ENCODE results near the gene LILRB2. TPM values are rescaled to one million over a fixed set of nuclear protein-coding genes. Genes with fewer than 3 reads are reported as not detected.
"Not testable (repeated sequence)": the region's sequence is repeated elsewhere in the genome, so short reads cannot be mapped to it uniquely, and the experiment has no call there.

Gene LILRB2
- total RNA-seq, 2 experiments from 2014 or later = not detected

DNA sequence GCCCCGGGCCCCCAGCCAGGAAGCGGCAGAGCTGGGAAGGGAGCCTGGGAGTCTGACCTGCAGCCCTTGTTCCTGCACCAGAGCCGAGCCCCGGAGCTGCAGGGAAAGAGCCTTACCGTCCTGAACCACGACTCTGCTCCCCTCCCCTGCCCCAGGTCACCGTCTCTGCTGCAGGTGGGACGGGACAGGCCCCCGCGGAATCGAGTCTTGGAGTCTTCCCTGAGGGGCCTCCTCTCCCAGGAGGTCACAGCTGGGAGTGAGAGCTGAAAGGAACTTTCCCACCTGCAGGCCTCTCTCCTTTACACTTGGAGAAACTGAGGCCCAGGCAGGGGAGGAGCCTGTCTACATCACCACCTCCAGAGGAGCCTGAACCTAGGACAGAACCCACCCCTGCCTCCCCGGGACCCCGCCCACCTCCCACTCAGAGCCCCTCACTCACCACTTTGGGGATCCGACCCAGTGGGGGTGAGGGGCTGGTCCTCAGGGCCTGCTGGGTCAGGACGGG is 3.7 kb downstream of the LILRB2 start:
- H3K4me3 Mint-ChIP-seq; ATAC-seq; H3K4me1 Mint-ChIP-seq; H3K27ac Mint-ChIP-seq; CTCF ChIA-PET; H3K9me3 Mint-ChIP-seq (ENCODE audit: low read depth); H3K36me3 Mint-ChIP-seq; DNase-seq: not testable (repeated sequence)
- peaks cover 43% of the 10 kb centered on the region for H3K27me3 Mint-ChIP-seq

DNA sequence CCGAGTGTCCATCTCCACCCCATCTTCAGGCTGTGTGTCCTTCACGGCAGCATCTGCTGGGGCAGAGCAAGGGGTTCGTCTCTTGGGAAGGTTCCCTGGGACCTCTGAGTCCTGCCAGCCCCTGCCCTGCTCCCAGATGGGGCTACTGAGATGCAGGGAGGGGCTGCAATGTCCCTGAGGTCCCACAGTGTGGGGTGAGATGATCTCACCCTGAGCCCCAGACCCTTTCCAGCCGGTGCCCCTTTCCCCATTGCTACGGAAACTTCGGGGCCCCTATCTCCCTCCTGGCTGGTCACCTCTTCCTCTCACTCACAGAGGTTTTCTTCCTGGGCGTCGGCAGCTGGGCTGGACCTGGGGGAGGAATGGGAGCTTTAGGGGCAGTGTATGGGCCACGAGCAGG is 5.0 kb downstream of the LILRB2 start:
- no peak for ATAC-seq
- no peaks in the 10 kb centered on the region for H3K4me1 Mint-ChIP-seq
- CTCF ChIA-PET = no interaction called here

DNA sequence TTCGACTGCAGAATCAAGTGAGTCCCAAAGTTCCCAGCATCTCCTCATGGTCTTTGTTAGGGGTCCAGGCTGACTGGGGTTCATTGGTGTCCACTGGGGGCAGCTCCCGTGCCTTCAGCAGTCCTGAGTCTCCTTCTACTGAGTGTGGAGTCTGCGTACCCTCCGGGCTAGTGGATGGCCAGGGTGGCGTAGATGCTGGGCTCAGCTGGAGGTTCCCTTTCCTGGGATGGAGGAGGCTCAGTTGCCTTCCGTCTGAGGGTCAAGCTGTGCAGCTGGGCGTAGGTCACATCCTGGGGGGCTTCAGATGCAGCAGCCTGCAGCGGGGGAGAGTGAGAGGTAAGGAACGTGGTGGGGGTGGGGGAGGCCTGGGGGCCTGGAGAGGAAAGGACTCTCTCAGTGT is 6.4 kb downstream of the LILRB2 start:
- H3K4me1 Mint-ChIP-seq; H3K36me3 Mint-ChIP-seq; ATAC-seq; H3K4me3 Mint-ChIP-seq; CTCF ChIA-PET; H3K27ac Mint-ChIP-seq; H3K9me3 Mint-ChIP-seq (ENCODE audit: low read depth); DNase-seq: not testable (repeated sequence)
- peaks cover 42% of the 10 kb centered on the region for H3K27me3 Mint-ChIP-seq

More for the DNA sequence above, 5.0 kb downstream of the LILRB2 start:
- DNase-seq = no peak
- Mint-ChIP-seq H3K9me3 (ENCODE audit: low read depth) (no peaks in the 10 kb centered on the region), H3K4me3 (no peak overlapping the region), H3K27me3 (peaks cover 45% of the 10 kb centered on the region), H3K27ac (no peak overlapping the region), H3K36me3 (no peaks in the 10 kb centered on the region)

DNA sequence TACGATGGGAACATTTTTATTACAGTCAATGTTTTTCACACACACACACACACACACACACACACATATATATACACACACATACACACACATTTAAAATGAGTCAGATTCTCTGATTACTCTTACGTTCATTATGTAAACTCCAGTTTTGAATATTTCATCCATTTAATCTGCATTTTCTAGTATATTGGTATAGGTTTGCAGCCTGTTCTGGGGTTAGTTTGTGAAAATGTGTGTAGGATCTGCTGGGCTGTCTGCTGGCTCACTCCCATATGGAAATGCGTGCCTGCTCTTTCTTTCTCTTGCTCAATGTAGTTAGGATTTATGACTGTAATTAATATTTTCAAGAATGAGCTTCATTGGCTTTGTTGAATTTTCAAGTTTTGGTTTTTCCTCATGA is 7.1 kb downstream of the LILRB2 start:
- Mint-ChIP-seq H3K9me3 (ENCODE audit: low read depth) (no peaks in the 10 kb centered on the region), H3K36me3 (no peaks in the 10 kb centered on the region), H3K4me1 (no peaks in the 10 kb centered on the region), H3K27me3 (peaks cover 39% of the 10 kb centered on the region), H3K27ac (no peak overlapping the region), H3K4me3 (no peak overlapping the region)
- no peak for DNase-seq
- no peak for ATAC-seq
- CTCF ChIA-PET = no interaction called here

DNA sequence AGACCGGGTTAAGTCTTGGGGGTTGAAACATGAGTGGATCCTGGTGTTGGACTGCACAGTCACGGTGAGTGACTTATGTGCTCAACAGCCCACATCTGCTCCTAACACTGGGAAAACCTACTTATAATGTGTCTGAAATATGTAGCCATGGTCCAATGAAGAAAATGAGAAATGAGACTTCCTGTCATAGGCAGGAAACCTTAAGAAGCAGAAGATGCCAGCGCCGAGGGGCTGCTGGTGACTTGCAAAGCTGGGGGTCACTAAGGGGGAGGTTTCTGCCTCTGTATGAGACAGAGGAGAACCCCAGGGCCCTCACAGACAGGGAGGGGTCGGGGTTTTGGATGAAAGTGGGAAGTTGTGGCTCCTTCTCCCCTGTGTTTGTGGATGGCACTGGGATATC is 8.7 kb downstream of the LILRB2 start:
- peaks cover 50% of the 10 kb centered on the region for H3K27me3 Mint-ChIP-seq
- CTCF ChIA-PET = not testable (repeated sequence)

DNA sequence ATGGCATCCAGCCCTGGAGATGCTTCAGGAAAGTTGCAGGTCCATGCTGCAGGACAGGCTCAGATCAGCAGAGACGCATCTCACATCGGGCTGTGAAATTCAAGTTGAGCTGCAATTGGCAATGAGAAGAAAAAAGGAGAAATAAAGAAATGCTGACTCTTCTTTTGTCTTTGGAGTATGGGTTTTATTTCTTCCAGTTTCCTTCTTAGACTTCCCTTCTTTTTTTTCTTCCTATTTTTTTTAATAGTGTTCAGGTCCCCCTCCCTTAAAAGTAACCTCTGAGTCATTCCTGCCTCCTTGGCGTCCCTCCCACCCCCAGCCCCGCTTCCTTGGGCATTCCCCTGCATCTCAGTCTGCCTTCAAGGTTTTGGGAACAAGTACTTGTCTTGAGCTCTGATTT is 9.3 kb downstream of the LILRB2 start:
- CTCF ChIA-PET; H3K4me1 Mint-ChIP-seq; H3K36me3 Mint-ChIP-seq; ATAC-seq; H3K4me3 Mint-ChIP-seq; H3K9me3 Mint-ChIP-seq (ENCODE audit: low read depth); H3K27ac Mint-ChIP-seq; DNase-seq: not testable (repeated sequence)
- peaks cover 53% of the 10 kb centered on the region for H3K27me3 Mint-ChIP-seq

More for the DNA sequence above, 8.7 kb downstream of the LILRB2 start:
- not testable (repeated sequence) for H3K4me3 Mint-ChIP-seq; DNase-seq; H3K4me1 Mint-ChIP-seq; H3K36me3 Mint-ChIP-seq; H3K9me3 Mint-ChIP-seq (ENCODE audit: low read depth); ATAC-seq; H3K27ac Mint-ChIP-seq

DNA sequence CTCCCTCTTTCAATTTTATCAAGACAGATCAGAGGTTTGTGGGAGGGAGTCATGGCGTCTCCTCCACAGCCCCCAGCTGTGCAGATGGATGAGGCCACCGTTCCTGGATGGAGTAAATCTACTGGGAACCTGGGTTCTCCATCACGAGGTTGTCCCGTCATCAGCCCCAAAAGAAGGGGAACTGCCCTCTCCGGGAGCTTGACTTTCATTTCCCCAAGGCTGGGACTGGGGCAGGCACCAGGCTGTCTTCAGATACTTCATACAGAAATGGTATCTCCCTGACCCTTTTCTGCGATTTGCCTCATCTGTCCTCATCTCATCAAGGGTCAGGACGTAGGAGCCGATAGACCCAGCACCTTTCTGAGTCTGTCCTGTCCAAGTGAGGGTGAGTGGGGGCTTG is 9.8 kb downstream of the LILRB2 start:
- peaks cover 57% of the 10 kb centered on the region for H3K27me3 Mint-ChIP-seq
- CTCF ChIA-PET = no interaction called here
- no peaks in the 10 kb centered on the region for H3K36me3 Mint-ChIP-seq
- DNase-seq (no peak), ATAC-seq (no peak)
- H3K27ac Mint-ChIP-seq = no peak overlapping the region
- no peak overlapping the region for H3K4me3 Mint-ChIP-seq
- no peaks in the 10 kb centered on the region for H3K4me1 Mint-ChIP-seq
- H3K9me3 Mint-ChIP-seq (ENCODE audit: low read depth) = no peaks in the 10 kb centered on the region

DNA sequence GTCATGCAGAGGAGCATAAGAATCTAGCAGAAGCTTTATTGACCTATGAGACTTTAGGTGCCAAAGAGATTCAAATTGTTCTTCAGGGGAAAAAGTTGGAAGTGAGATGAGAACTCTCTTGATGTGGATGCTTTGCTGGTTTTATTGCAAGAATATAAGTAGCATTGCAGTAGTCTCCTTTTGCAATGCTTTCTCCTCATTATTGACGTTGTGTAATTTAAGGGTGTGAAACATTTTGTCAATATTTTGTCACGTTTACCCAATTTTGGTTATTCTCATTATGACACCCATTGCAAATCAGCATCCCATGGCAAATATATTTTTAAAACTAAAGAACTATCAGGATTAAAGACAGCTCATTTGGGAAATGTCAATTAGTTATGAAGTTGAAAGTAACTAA is 12.0 kb downstream of the LILRB2 start:
- DNase-seq (no peak), ATAC-seq (no peak)
- no peak overlapping the region for H3K4me3 Mint-ChIP-seq
- H3K4me1 Mint-ChIP-seq = no peaks in the 10 kb centered on the region
- CTCF ChIA-PET = interaction anchor here (2.3 kb wide), 1 partner anchor 33 kb away, joined by 5 read pairs; no protein-coding TSS in a partner anchor
- no peaks in the 10 kb centered on the region for H3K9me3 Mint-ChIP-seq (ENCODE audit: low read depth)
- peaks cover 60% of the 10 kb centered on the region for H3K27me3 Mint-ChIP-seq
- no peaks in the 10 kb centered on the region for H3K36me3 Mint-ChIP-seq
- H3K27ac Mint-ChIP-seq = no peak overlapping the region

DNA sequence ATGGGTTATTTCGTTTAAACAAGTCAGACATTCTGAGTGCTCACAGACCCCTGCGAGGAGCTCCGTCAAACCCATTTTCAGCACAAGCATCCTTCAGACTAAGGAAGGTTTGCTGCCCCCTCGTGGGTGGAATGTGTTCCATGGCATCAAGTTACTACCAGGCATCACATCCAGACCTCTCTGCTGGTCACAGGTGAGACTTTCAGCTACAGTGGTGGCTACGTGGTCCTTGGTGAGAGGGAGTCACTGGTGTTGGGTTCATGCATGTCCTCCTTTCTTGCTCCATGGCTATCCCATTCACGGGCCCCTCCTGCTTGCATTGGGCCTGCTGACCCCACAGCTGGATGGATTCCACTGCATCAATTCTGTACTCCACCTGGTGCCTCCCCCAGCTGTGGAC is 14.8 kb downstream of the LILRB2 start:
- H3K27ac Mint-ChIP-seq = no peak overlapping the region
- H3K27me3 Mint-ChIP-seq = peaks cover 40% of the 10 kb centered on the region
- CTCF ChIA-PET = interaction anchor here (0.6 to 2.1 kb wide), 34 partner anchors 9 to 473 kb away, joined by 3 to 19 read pairs (median 3); partner anchors contain the start of genes CNOT3, LENG1, LENG8 and LILRB5
- no peaks in the 10 kb centered on the region for H3K9me3 Mint-ChIP-seq (ENCODE audit: low read depth)
- no peaks in the 10 kb centered on the region for H3K4me1 Mint-ChIP-seq
- DNase-seq (peak; percentile 82), ATAC-seq (peak; percentile 55)
- H3K4me3 Mint-ChIP-seq = no peak overlapping the region
- no peaks in the 10 kb centered on the region for H3K36me3 Mint-ChIP-seq

DNA sequence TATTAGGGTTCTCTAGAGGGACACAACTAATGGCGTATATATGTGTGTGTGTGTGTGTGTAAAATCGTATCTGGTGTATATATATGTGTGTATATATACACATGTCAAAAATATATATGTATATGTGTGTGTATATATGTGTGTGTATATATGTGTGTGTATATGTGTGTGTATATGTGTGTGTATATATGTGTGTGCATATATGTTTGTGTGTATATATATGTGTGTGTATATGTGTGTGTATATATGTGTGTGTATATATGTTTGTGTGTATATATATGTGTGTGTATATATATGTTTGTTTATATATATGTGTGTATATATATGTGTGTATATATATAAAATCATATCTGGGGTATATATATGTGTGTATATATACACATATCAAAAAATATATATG is 18.4 kb downstream of the LILRB2 start:
- Mint-ChIP-seq H3K4me1 (no peaks in the 10 kb centered on the region), H3K4me3 (no peak overlapping the region), H3K36me3 (no peaks in the 10 kb centered on the region), H3K9me3 (ENCODE audit: low read depth) (no peaks in the 10 kb centered on the region), H3K27me3 (peaks cover 19% of the 10 kb centered on the region), H3K27ac (no peak overlapping the region)
- DNase-seq = no peak
- CTCF ChIA-PET = no interaction called here
- no peak for ATAC-seq

DNA sequence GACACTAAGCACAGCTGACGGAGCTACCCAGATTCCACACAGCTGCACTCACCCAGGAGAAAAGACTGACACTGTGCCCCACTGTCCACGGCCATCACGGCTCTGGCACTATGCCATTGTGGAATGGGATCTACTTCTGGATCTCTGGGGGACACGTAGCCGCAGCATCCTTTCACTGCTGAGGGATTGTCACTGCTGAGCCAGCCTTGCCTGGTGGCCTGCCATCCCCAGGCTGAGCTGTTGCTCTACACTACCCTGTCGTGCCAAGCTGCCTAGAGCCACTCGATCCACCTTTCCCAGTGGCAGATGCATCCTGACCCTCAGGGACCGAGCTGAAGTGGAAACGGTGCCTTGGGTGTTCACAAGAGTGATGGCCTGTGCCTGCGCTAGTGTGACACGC is 18.8 kb downstream of the LILRB2 start:
- ATAC-seq = no peak
- no peak for DNase-seq
- no peaks in the 10 kb centered on the region for H3K4me1 Mint-ChIP-seq
- no peaks in the 10 kb centered on the region for H3K36me3 Mint-ChIP-seq
- no peak overlapping the region for H3K4me3 Mint-ChIP-seq
- H3K27me3 Mint-ChIP-seq = peaks cover 19% of the 10 kb centered on the region
- no peaks in the 10 kb centered on the region for H3K9me3 Mint-ChIP-seq (ENCODE audit: low read depth)
- no peak overlapping the region for H3K27ac Mint-ChIP-seq
- CTCF ChIA-PET = no interaction called here

DNA sequence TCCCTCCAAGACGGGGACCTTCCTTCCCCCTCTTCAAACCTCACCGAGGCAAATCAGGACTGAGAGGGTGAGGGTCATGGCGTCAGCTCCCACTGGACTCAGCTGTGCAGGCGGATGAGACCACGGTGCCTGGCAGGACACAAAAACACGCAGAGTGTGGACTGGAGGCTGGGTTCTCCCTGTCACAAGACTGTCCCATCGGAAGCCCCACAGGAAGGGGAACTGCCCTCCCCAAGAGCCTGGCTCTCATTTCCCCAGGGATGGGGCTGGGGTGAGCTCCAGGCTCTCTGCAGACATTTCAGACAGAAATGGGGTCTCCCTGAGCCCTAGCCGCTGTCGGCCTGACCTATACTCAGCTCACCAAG is 23.8 kb downstream of the LILRB2 start, which contains the start of gene LILRB5:
TSS of gene LILRB5 (minus strand) at position 158 of the 365 bp plus-strand sequence. CDS start at position 78, 80 bp downstream.
- Mint-ChIP-seq H3K9me3 (ENCODE audit: low read depth) (no peaks in the 10 kb centered on the region), H3K4me1 (no peaks in the 10 kb centered on the region), H3K36me3 (no peaks in the 10 kb centered on the region), H3K27ac (no peak within 1 kb of the TSS), H3K27me3 (peaks cover 9% of the 10 kb centered on the region), H3K4me3 (no peak within 1 kb of the TSS)
- DNase-seq (no peak), ATAC-seq (no peak)
- CTCF ChIA-PET = interaction anchor here (1.9 kb wide), 1 partner anchor 9 kb away, joined by 8 read pairs; no protein-coding TSS in a partner anchor

DNA sequence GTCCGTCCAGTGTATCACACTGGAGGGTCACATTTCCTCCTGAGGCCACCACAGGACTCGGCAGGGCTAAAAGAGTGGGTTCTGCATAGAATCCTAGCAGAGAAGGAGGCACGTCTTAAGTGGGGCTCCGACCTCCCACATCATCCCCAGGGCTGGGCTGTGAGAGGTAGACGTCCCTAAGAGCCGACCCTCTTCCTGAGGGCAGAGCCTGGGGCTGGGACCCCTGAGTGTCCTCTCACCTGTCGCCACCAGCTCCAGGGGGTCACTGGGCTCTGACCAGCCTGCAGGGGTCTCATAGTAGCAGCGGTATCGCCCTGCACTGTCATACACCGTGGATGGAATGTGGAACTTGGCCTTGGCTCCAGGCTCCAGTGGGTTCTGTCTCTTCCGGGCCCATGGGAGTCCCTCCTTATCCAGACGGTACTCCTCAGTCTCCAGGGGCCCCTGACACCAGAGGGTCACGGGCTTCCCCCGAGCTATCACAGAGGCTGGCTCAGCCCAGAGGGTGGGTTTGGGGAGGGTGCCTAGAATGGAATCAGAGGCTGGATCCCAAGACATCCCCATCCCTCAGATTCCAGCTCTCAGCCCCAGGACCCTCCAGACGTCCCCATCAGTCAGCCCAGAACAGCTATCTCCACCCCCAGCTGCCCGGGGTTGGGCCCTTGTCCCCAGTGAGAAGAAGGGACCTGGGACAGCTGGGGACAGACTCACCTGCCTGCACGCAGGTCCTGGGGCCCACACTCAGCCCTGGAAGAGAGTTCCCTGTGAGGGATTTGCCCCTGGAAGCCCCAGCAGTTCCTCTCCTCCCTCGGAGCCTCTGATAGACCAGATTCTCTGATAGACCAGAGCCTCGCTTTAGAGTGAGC is 24.4 kb downstream of the LILRB2 start:
- Mint-ChIP-seq H3K36me3 (no peaks in the 10 kb centered on the region), H3K4me1 (no peaks in the 10 kb centered on the region), H3K27ac (no peak overlapping the region), H3K27me3 (peaks cover 9% of the 10 kb centered on the region), H3K4me3 (no peak overlapping the region), H3K9me3 (ENCODE audit: low read depth) (no peaks in the 10 kb centered on the region)
- no peak for DNase-seq
- ATAC-seq = no peak
- CTCF ChIA-PET = interaction anchor here (1.9 kb wide), 1 partner anchor 9 kb away, joined by 8 read pairs; no protein-coding TSS in a partner anchor

DNA sequence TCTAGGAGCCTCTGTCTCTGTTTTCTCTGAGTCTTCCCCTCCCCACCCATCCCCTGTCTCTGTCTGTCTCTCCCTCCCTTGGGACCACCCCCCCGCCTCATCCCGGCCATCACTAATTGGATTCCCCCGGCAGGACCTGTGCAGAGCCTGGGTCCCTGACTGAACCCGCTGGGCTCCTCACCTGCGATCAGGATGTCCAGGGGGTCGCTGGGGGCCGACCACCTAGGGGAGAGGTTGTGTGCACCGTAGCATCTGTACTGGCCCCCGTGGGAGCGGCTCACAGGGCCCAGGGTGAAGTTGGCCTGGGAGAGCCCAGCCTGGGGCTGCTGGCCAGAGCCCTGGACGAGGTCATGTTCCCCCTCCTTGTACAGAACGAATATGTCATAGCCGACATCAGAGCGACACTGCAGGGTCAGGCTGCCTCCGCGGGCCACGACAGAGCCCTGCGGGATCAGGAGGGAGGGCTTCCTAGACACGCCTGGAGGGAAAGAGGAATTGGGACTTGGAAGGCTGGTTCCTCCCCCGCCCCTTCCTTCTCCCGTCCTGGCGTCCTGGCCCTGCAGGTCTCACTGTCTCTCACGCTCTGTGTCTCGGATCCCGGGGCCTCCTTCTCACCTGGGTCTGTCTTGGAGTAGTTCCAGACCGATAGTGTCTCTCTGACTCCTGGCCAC is 25.7 kb downstream of the LILRB2 start:
- no peaks in the 10 kb centered on the region for H3K4me1 Mint-ChIP-seq
- no peak overlapping the region for H3K4me3 Mint-ChIP-seq
- ATAC-seq (no peak), DNase-seq (no peak)
- no peaks in the 10 kb centered on the region for H3K9me3 Mint-ChIP-seq (ENCODE audit: low read depth)
- H3K36me3 Mint-ChIP-seq = no peaks in the 10 kb centered on the region
- no peak overlapping the region for H3K27ac Mint-ChIP-seq
- CTCF ChIA-PET = no interaction called here
- peaks cover 11% of the 10 kb centered on the region for H3K27me3 Mint-ChIP-seq

Measured in activated CD8-positive, alpha-beta memory T cell treated with anti-CD3 and anti-CD28 coated beads, Interleukin-2, amount 10 ng/mL, durations not matched to agents 7 days and 5 days (primary cell).